Measurements from ENCODE around the gene RAB5B. TPM values are rescaled to one million over a fixed set of nuclear protein-coding genes. Genes with fewer than 3 reads are reported as not detected.
A peak's percentile ranks its signal among the peaks of the same experiment; 100 is the strongest.

RAB5B gene
- total RNA-seq, 4 donors from 2014 or later, result 116 to 189 (median 138) TPM

DNA sequence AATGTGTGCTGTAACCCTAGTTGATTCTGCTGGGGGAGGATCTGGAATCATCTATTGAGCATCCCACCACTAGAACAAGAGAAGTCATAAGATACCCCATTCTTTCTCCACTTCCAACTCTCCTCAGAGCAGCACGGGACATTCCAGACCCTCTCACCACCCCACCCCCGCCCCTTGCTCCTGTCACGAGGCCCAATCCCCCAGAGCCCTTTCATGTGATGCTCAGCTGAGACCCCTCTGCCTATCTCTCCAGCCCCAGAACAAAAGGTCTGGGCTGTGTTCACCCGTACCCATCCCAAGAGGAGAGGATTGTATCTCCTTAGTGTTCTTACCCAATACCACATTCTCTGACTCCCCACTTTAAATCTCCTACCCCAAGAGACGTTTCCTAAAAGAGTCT is 8.6 kb upstream of the RAB5B start:
- H3K27me3 ChIP-seq, result no peaks in the 10 kb centered on the region
- 71% methylated on average over 5 of the region's 5 CpGs for WGBS
- peaks cover 0 to 18% (median 10%) of the 10 kb centered on the region in 4 donors for H3K36me3 ChIP-seq
- peak overlapping the region in 1 of 4 donors; percentile 90 for H3K27ac ChIP-seq (replicated peaks in 1 of 4)
- intact Hi-C loops (cut with DNase I), result loop anchor here (5.0 kb wide), 1 partner anchor 33 kb away; the partner anchor contains the start of gene DGKA
- no peak for DNase-seq (ENCODE audit: extremely low spot score)
- no peak for TF ChIP-seq POLR2A (IDR thresholded peaks at IDR 0.05; ENCODE audit: low read depth)
- TF ChIP-seq POLR2AphosphoS5 (IDR thresholded peaks at IDR 0.05), result no peak
- no peak for TF ChIP-seq EP300 (IDR thresholded peaks at IDR 0.05)
- TF ChIP-seq, protein P1, sequence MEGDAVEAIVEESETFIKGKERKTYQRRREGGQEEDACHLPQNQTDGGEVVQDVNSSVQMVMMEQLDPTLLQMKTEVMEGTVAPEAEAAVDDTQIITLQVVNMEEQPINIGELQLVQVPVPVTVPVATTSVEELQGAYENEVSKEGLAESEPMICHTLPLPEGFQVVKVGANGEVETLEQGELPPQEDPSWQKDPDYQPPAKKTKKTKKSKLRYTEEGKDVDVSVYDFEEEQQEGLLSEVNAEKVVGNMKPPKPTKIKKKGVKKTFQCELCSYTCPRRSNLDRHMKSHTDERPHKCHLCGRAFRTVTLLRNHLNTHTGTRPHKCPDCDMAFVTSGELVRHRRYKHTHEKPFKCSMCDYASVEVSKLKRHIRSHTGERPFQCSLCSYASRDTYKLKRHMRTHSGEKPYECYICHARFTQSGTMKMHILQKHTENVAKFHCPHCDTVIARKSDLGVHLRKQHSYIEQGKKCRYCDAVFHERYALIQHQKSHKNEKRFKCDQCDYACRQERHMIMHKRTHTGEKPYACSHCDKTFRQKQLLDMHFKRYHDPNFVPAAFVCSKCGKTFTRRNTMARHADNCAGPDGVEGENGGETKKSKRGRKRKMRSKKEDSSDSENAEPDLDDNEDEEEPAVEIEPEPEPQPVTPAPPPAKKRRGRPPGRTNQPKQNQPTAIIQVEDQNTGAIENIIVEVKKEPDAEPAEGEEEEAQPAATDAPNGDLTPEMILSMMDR (IDR thresholded peaks at IDR 0.05), result no peak
- H3K4me1 ChIP-seq, result peaks cover 13 to 36% (median 29%) of the 10 kb centered on the region in 4 donors
- no peak overlapping the region for H3K4me3 ChIP-seq
- H3K9me3 ChIP-seq, result no peaks in the 10 kb centered on the region

DNA sequence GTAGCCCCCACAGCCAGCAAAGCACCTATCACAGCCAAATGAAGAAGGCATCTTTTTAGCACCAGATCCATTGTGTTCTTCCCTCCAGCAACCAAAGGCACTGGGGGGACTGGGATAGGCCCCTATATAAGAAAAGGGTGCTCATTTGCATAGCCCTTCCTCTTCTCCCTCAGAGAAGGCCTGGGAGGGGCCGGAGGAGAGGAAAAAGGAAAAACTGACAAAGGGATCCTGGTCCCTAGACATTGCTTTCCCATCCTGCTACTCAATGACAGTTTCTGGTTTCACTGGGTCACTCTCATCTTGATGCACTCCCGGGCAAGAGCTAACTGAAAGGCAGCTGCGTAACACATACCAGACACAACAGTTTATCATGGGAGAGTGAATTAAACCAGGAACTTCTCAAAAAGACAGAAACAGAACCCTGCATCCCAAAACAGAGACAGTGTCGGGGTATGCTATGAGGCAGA is 7.9 kb upstream of the RAB5B start, which contains the start of gene PMEL:
PMEL (minus strand) TSS at position 102 of the 467 bp plus-strand sequence; CDS start at position 71, 31 bp downstream.
- H3K4me3 ChIP-seq, result peak within 1 kb of the TSS; percentile 72 to 92 (median 84)
- H3K27me3 ChIP-seq, result no peaks in the 10 kb centered on the region
- DNase-seq (ENCODE audit: extremely low spot score), result no peak
- H3K36me3 ChIP-seq, result peaks cover 0 to 26% (median 15%) of the 10 kb centered on the region in 4 donors
- H3K9me3 ChIP-seq, result no peaks in the 10 kb centered on the region
- intact Hi-C loops (cut with DNase I), result loop anchor here (5.0 kb wide), 1 partner anchor 34 kb away; the partner anchor contains the start of gene DGKA
- TF ChIP-seq POLR2A (IDR thresholded peaks at IDR 0.05; ENCODE audit: low read depth), result no peak
- TF ChIP-seq, protein P1 (IDR thresholded peaks at IDR 0.05), result no peak
- no peak for TF ChIP-seq EP300 (IDR thresholded peaks at IDR 0.05)
- TF ChIP-seq POLR2AphosphoS5 (IDR thresholded peaks at IDR 0.05), result no peak
- WGBS, result 1% methylated on average over 4 of the region's 4 CpGs
- peaks cover 13 to 38% (median 31%) of the 10 kb centered on the region in 4 donors for H3K4me1 ChIP-seq
- H3K27ac ChIP-seq (replicated peaks in 1 of 4), result peak within 1 kb of the TSS; percentile 87 to 91 (median 90)

DNA sequence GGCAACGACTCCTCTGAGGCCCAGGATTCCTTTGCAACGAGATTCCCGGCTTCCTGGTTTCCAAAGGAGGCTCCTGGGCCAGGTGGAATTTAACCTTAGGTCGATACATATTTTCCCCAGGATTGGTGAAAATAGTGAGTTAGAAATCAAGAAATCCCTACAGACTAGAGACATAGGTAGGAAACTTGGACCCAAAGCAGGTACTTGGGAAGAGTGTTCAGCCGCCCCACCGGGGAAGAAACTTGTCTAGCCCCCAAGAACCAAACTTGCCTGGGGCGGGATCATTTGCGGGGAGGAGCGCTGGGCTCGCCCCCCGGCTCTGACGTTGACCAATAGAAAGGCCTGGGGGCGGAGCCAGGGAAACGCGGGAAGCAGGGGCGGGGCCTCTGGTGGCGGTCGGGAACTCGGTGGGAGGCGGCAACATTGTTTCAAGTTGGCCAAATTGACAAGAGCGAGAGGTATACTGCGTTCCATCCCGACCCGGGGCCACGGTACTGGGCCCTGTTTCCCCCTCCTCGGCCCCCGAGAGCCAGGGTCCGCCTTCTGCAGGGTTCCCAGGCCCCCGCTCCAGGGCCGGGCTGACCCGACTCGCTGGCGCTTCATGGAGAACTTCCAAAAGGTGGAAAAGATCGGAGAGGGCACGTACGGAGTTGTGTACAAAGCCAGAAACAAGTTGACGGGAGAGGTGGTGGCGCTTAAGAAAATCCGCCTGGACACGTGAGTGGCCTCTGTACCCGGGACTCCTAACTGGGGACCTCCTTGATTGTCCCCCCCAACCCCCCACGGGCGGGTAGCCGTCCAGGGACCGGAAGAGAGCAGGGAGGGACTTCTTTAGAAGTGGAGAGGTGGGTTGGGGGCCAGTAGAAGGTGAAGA is 7.2 kb upstream of the RAB5B start, which contains the start of gene CDK2:
CDK2 (plus strand) TSS at position 423 of the 874 bp plus-strand sequence; CDS start at position 602, 179 bp downstream.
- peak within 1 kb of the TSS; percentile 87 to 91 (median 90) for H3K27ac ChIP-seq (replicated peaks in 1 of 4)
- peak within 1 kb of the TSS; percentile 72 to 92 (median 84) for H3K4me3 ChIP-seq
- peak; percentile 74 for TF ChIP-seq POLR2A (IDR thresholded peaks at IDR 0.05; ENCODE audit: low read depth)
- TF ChIP-seq, protein P1 (IDR thresholded peaks at IDR 0.05), result no peak
- no peak for TF ChIP-seq EP300 (IDR thresholded peaks at IDR 0.05)
- TF ChIP-seq POLR2AphosphoS5 (IDR thresholded peaks at IDR 0.05), result peak; percentile 89 to 94

DNA sequence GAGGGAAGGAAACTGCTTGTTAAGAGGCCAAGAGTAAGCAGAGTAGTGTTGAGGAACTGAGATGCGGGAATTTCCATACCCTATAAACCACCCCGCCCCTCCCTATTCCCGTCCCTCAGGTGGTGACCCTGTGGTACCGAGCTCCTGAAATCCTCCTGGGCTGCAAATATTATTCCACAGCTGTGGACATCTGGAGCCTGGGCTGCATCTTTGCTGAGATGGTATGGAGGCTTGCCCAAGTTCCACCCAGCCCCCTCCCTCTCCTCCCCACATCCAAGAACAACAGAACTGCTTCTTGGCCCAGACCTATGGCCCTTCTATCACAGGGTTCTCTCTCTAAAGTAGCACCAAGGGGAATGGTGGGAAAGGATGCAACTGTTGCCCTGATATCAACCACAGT is 4.5 kb upstream of the RAB5B start:
- WGBS, result 81% methylated on average over 4 of the region's 4 CpGs
- no peak for DNase-seq (ENCODE audit: extremely low spot score)
- Histone ChIP-seq H3K9me3 (no peaks in the 10 kb centered on the region), H3K27ac (replicated peaks in 1 of 4) (peak overlapping the region in 2 of 4 donors; percentile 5 to 35), H3K4me1 (peaks cover 17 to 56% (median 50%) of the 10 kb centered on the region in 4 donors), H3K36me3 (peaks cover 0 to 32% (median 16%) of the 10 kb centered on the region in 4 donors), H3K4me3 (no peak overlapping the region), H3K27me3 (no peaks in the 10 kb centered on the region)
- intact Hi-C loops (cut with DNase I), result loop anchor here (5.0 kb wide), 1 partner anchor 37 kb away; the partner anchor contains the start of gene DGKA
- TF ChIP-seq EP300 (IDR thresholded peaks at IDR 0.05) (no peak), POLR2AphosphoS5 (IDR thresholded peaks at IDR 0.05) (no peak), POLR2A (IDR thresholded peaks at IDR 0.05; ENCODE audit: low read depth) (no peak)
- TF ChIP-seq, protein P1 (IDR thresholded peaks at IDR 0.05), result no peak

More for the DNA sequence above, 7.2 kb upstream of the RAB5B start, which contains the start of gene CDK2:
- peak; percentile 99 for DNase-seq (ENCODE audit: extremely low spot score)
- Histone ChIP-seq H3K27me3 (no peaks in the 10 kb centered on the region), H3K9me3 (no peaks in the 10 kb centered on the region), H3K4me1 (peaks cover 13 to 45% (median 37%) of the 10 kb centered on the region in 4 donors), H3K36me3 (peaks cover 0 to 32% (median 16%) of the 10 kb centered on the region in 4 donors)
- intact Hi-C loops (cut with DNase I), result loop anchor here (5.0 kb wide), 1 partner anchor 34 kb away; the partner anchor contains the start of gene DGKA
- WGBS, result 2% methylated on average over 36 of the region's 45 CpGs

All from esophagus muscularis mucosa (tissue), 4 donors.